H9 (cell line): ENCODE measurements around the gene KRT80. TPM values are rescaled to one million over a fixed set of nuclear protein-coding genes. Genes with fewer than 3 reads are reported as not detected.

Experiments
- DNase-seq: peaks from one replicate; pipeline ENCODE4 v3.0.0-alpha.2; 2017
- H2AFZ ChIP-seq: one replicate; pipeline ENCODE4 v1.6.1; 2013; ENCODE audit warnings: mild to moderate bottlenecking, low read length, control low read depth, moderate library complexity
- H2AK5ac ChIP-seq: 2 replicates; pipeline ENCODE4 v1.6.1; 2013; ENCODE audit warnings: low read length, control low read depth, mixed read lengths; ENCODE audit not compliant: insufficient read length
- H2BK120ac ChIP-seq: one replicate; pipeline ENCODE4 v1.6.1; 2013; ENCODE audit warnings: low read depth, mild to moderate bottlenecking, low read length, control low read depth, inconsistent platforms; ENCODE audit not compliant: poor library complexity, severe bottlenecking
- H2BK12ac ChIP-seq: 2 replicates; pipeline ENCODE4 v1.6.1; 2013; ENCODE audit warnings: low read length, control low read depth, mixed read lengths, low read depth; ENCODE audit not compliant: insufficient read length
- H2BK15ac ChIP-seq: 2 replicates; pipeline ENCODE4 v1.6.1; 2013; ENCODE audit warnings: low read depth, low read length, control low read depth
- H2BK20ac ChIP-seq: one replicate; pipeline ENCODE4 v1.6.1; 2013; ENCODE audit warnings: low read depth, mild to moderate bottlenecking, low read length, control low read depth, inconsistent platforms; ENCODE audit not compliant: poor library complexity, severe bottlenecking
- H2BK5ac ChIP-seq: 2 replicates; pipeline ENCODE4 v1.6.1; 2013; ENCODE audit warnings: low read length, control low read depth, mixed read lengths; ENCODE audit not compliant: insufficient read length
- H3K14ac ChIP-seq: 2 replicates; pipeline ENCODE4 v1.6.1; 2013; ENCODE audit warnings: low read length, control low read depth; ENCODE audit not compliant: insufficient read depth
- H3K18ac ChIP-seq: 2 replicates; pipeline ENCODE4 v1.6.1; 2013; ENCODE audit warnings: low read depth, mild to moderate bottlenecking, mixed read lengths, low read length, control low read depth; ENCODE audit not compliant: insufficient read length
- H3K23ac ChIP-seq: 2 replicates; pipeline ENCODE4 v1.6.1; 2013; ENCODE audit warnings: low read length, control low read depth, mixed read lengths, low read depth; ENCODE audit not compliant: insufficient read length
- H3K23me2 ChIP-seq: 2 replicates; pipeline ENCODE4 v1.6.1; 2013; ENCODE audit warnings: low read depth, mild to moderate bottlenecking, mixed read lengths, low read length, control low read depth; ENCODE audit not compliant: insufficient read length, poor library complexity, severe bottlenecking
- H3K27ac ChIP-seq: 2 replicates; pipeline ENCODE4 v1.5.1; 2013; ENCODE audit warnings: low read length, control low read depth, mixed read lengths, low read depth; ENCODE audit not compliant: insufficient read length
- H3K27me3 ChIP-seq: 2 replicates; pipeline ENCODE4 v1.6.1; 2013; ENCODE audit warnings: low read length, control low read depth, inconsistent platforms; ENCODE audit not compliant: insufficient read depth
- H3K4ac ChIP-seq: 2 replicates; pipeline ENCODE4 v1.6.1; 2013; ENCODE audit warnings: low read depth, mild to moderate bottlenecking, control low read depth, inconsistent platforms, low read length, moderate library complexity
- H3K4me1 ChIP-seq: 2 replicates; pipeline ENCODE4 v1.6.1; 2013; ENCODE audit warnings: low read length, control low read depth, inconsistent platforms; ENCODE audit not compliant: insufficient read depth
- H3K4me2 ChIP-seq: 2 replicates; pipeline ENCODE4 v1.6.1; 2013; ENCODE audit warnings: low read length, control low read depth, mixed read lengths; ENCODE audit not compliant: insufficient read length, insufficient read depth
- H3K56ac ChIP-seq: 2 replicates; pipeline ENCODE4 v1.6.1; 2013; ENCODE audit warnings: low read depth, mild to moderate bottlenecking, mixed read lengths, low read length, control low read depth; ENCODE audit not compliant: insufficient read length
- H3K79me1 ChIP-seq: 2 replicates; pipeline ENCODE4 v1.6.1; 2013; ENCODE audit warnings: low read depth, mild to moderate bottlenecking, moderate library complexity, low read length, control low read depth, inconsistent platforms; ENCODE audit not compliant: insufficient read depth, poor library complexity, severe bottlenecking
- H3K79me2 ChIP-seq: 2 replicates; pipeline ENCODE4 v1.6.1; 2013; ENCODE audit warnings: low read length, control low read depth, inconsistent platforms; ENCODE audit not compliant: insufficient read depth
- H3K9ac ChIP-seq: 2 replicates; pipeline ENCODE4 v1.6.1; 2013; ENCODE audit warnings: low read length, control low read depth, mixed read lengths; ENCODE audit not compliant: insufficient read length; ENCODE audit errors: extremely low read depth
- H3K9me3 ChIP-seq: one replicate; pipeline ENCODE4 v1.6.1; 2013; ENCODE audit warnings: low read depth, low read length, inconsistent platforms; ENCODE audit not compliant: control insufficient read depth
- H3T11ph ChIP-seq: one replicate; pipeline ENCODE4 v1.6.1; 2013; ENCODE audit warnings: mild to moderate bottlenecking, low read length, control low read depth, inconsistent platforms
- H4K20me1 ChIP-seq: one replicate; pipeline ENCODE4 v1.6.1; 2013; ENCODE audit not compliant: control insufficient read depth, insufficient read length, insufficient read depth
- H4K5ac ChIP-seq: 2 replicates; pipeline ENCODE4 v1.6.1; 2013; ENCODE audit warnings: low read depth, mild to moderate bottlenecking, mixed read lengths, low read length, control low read depth; ENCODE audit not compliant: insufficient read length
- H4K8ac ChIP-seq: replicated peaks from 2 replicates; pipeline ENCODE4 v1.6.1; 2013; ENCODE audit warnings: low read length, control low read depth, mixed read lengths, low read depth; ENCODE audit not compliant: insufficient read length
- H4K91ac ChIP-seq: 2 replicates; pipeline ENCODE4 v1.6.1; 2013; ENCODE audit warnings: low read depth, mild to moderate bottlenecking, moderate library complexity, mixed read lengths, low read length, control low read depth; ENCODE audit not compliant: insufficient read length
- H3K27ac Mint-ChIP-seq, 3 experiments: 2 replicates in 2 of 3; 3 replicates in 1 of 3; pipeline ENCODE4 v1.8.0; 2020 to 2021; ENCODE audit warnings: mixed read lengths in 3 of 3, mild to moderate bottlenecking in 1 of 3, moderate library complexity in 1 of 3
- H3K27me3 Mint-ChIP-seq: 2 replicates; pipeline ENCODE4 v1.8.0; 2021; ENCODE audit warnings: low read depth, mild to moderate bottlenecking, moderate library complexity, mixed read lengths
- H3K36me3 Mint-ChIP-seq, 3 experiments: 2 replicates in 2 of 3; 3 replicates in 1 of 3; pipeline ENCODE4 v1.8.0; 2020 to 2021; ENCODE audit warnings: low read depth in 3 of 3, mixed read lengths in 3 of 3; ENCODE audit not compliant: insufficient read depth in 1 of 3
- H3K4me1 Mint-ChIP-seq, 2 experiments: 2 replicates each; pipeline ENCODE4 v1.8.0; 2020; ENCODE audit warnings: mixed read lengths in 2 of 2
- H3K4me3 Mint-ChIP-seq, 2 experiments: 2 replicates in 1 of 2; 3 replicates in 1 of 2; pipeline ENCODE4 v1.8.0; 2020 to 2021; ENCODE audit warnings: mild to moderate bottlenecking in 2 of 2, mixed read lengths in 2 of 2, moderate library complexity in 1 of 2
- H3K9me3 Mint-ChIP-seq, 2 experiments: 2 replicates in 1 of 2; 3 replicates in 1 of 2; pipeline ENCODE4 v1.8.0; 2020; ENCODE audit warnings: mild to moderate bottlenecking in 2 of 2, mixed read lengths in 2 of 2, moderate library complexity in 1 of 2
- WGBS: extraction: QIAGEN DNeasy Blood & Tissue Kit; methylation state at CpG from one replicate; pipeline ENCODE4 v1.1.7; 2013; ENCODE audit warnings: missing lambda C conversion rate, low lambda C conversion rate, mixed read lengths; ENCODE audit not compliant: insufficient read length; ENCODE audit errors: extremely low coverage; 5-methylcytosine and 5-hydroxymethylcytosine counted together
- total RNA-seq: library from RNA; stranded (reverse); gene quantifications from 2 replicates; pipeline ENCODE4 v1.2.1, GENCODE V29; 2021
- TF ChIP-seq, protein P1 (sequence below): fragments of 200-600 bp; sonication (generic); conservative IDR thresholded peaks from 3 replicates; pipeline ENCODE4 v1.8.0; 2021; ENCODE audit warnings: antibody characterized with exemption, mild to moderate bottlenecking

KRT80 gene
- total RNA-seq, 1 experiment from 2014 or later = not detected

DNA sequence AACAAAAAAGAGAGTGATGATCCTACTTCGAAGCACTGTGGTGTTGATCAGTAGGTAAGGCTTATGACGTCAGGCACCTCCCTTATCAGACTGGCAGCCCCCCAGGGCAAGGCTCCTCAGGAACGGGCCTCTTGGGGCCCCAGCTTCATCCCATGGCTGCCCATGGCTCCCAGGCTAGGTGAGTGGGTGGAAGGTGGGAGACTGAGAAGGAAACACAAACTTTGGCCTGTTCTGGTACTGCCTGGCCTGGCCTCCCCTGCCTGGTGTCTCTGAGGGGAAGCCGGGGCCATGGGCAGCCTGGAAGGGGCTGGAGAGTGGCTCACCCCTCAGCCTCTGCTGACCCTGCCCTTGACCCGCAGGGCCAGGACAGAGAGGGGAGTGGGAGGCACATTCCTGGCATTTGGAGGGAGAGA lies 38.9 kb downstream of the KRT80 start:
- no peaks in the 10 kb centered on the region for H3K23me2 ChIP-seq
- Mint-ChIP-seq H3K27ac (peak overlapping the region in 1 of 3 experiments; percentile 84; a peak in 1 of 7 replicates), H3K4me3 (peak overlapping the region in 1 of 2 experiments; percentile 38; a peak in 1 of 5 replicates), H3K27me3 (peaks cover 6% of the 10 kb centered on the region), H3K36me3 (no peaks in the 10 kb centered on the region), H3K4me1 (peaks cover 10 to 26% of the 10 kb centered on the region in 2 experiments), H3K9me3 (no peaks in the 10 kb centered on the region)
- no peaks in the 10 kb centered on the region for H3K79me2 ChIP-seq
- no peak overlapping the region for H3K23ac ChIP-seq
- no peaks in the 10 kb centered on the region for H3K27me3 ChIP-seq
- no peak overlapping the region for H3K56ac ChIP-seq
- DNase-seq = no peak
- H3K9me3 ChIP-seq = no peaks in the 10 kb centered on the region
- no peak overlapping the region for H2BK15ac ChIP-seq
- H3K79me1 ChIP-seq = no peaks in the 10 kb centered on the region
- peak overlapping the region; percentile 16; the same call in 1 of the 2 replicates for H3K14ac ChIP-seq
- H4K20me1 ChIP-seq = no peaks in the 10 kb centered on the region
- H3K18ac ChIP-seq = peak overlapping the region; percentile 34
- H3K4me2 ChIP-seq = no peak overlapping the region
- H3K4ac ChIP-seq = no peak overlapping the region
- TF ChIP-seq, protein P1, sequence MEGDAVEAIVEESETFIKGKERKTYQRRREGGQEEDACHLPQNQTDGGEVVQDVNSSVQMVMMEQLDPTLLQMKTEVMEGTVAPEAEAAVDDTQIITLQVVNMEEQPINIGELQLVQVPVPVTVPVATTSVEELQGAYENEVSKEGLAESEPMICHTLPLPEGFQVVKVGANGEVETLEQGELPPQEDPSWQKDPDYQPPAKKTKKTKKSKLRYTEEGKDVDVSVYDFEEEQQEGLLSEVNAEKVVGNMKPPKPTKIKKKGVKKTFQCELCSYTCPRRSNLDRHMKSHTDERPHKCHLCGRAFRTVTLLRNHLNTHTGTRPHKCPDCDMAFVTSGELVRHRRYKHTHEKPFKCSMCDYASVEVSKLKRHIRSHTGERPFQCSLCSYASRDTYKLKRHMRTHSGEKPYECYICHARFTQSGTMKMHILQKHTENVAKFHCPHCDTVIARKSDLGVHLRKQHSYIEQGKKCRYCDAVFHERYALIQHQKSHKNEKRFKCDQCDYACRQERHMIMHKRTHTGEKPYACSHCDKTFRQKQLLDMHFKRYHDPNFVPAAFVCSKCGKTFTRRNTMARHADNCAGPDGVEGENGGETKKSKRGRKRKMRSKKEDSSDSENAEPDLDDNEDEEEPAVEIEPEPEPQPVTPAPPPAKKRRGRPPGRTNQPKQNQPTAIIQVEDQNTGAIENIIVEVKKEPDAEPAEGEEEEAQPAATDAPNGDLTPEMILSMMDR = no peak
- H2BK5ac ChIP-seq = no peak overlapping the region
- H3K4me1 ChIP-seq = no peaks in the 10 kb centered on the region; the same call in 1 of the 2 replicates
- H2BK20ac ChIP-seq = no peak overlapping the region
- WGBS = no CpG with 5 or more reads among the region's 5 CpGs
- H3K27ac ChIP-seq = no peak overlapping the region
- H2BK12ac ChIP-seq = no peak overlapping the region
- no peak overlapping the region for H3K9ac ChIP-seq
- H2AFZ ChIP-seq = no peak overlapping the region
- no peak overlapping the region for H2BK120ac ChIP-seq
- H3T11ph ChIP-seq = no peak overlapping the region
- no peak overlapping the region for H4K91ac ChIP-seq
- no peak overlapping the region for H4K8ac ChIP-seq
- no peak overlapping the region for H4K5ac ChIP-seq
- H2AK5ac ChIP-seq = no peak overlapping the region
